BLaER1 treated with 17β-estradiol and CSF1 and Interleukin-3, amounts not matched to agents 10 nM and 100 nM (cell line): Measurements from ENCODE around the gene STK38.
A peak's percentile ranks its signal among the peaks of the same experiment; 100 is the strongest.

Source experiments
- H3K27ac ChIP-seq, 11 experiments: shearing (Covaris generic); formaldehyde crosslinking; 2 replicates each; pipeline ENCODE4 v1.8.1; 2022
- H3K27me3 ChIP-seq, 11 experiments: shearing (Covaris generic); formaldehyde crosslinking; 2 replicates each; pipeline ENCODE4 v1.8.1; 2022
- H3K36me3 ChIP-seq, 11 experiments: shearing (Covaris generic); formaldehyde crosslinking; 2 replicates each; pipeline ENCODE4 v1.8.1; 2022
- H3K4me1 ChIP-seq, 10 experiments: shearing (Covaris generic); formaldehyde crosslinking; 2 replicates each; pipeline ENCODE4 v1.8.1; 2022
- H3K4me2 ChIP-seq, 11 experiments: shearing (Covaris generic); formaldehyde crosslinking; 2 replicates each; pipeline ENCODE4 v1.8.1; 2022
- H3K4me3 ChIP-seq, 10 experiments: shearing (Covaris generic); formaldehyde crosslinking; 2 replicates each; pipeline ENCODE4 v1.8.1; 2022
- H3K9ac ChIP-seq, 11 experiments: shearing (Covaris generic); formaldehyde crosslinking; 2 replicates each; pipeline ENCODE4 v1.8.1; 2022
- H3K9me3 ChIP-seq, 11 experiments: shearing (Covaris generic); formaldehyde crosslinking; replicated peaks in 1 of 11; 2 replicates each; pipeline ENCODE4 v1.8.1; 2022
- H4K20me1 ChIP-seq, 11 experiments: shearing (Covaris generic); formaldehyde crosslinking; 2 replicates each; pipeline ENCODE4 v1.8.1; 2022
- Cebpa-rat ChIP-seq, 11 experiments: shearing (Covaris generic); IDR thresholded peaks; 2 replicates each; pipeline ENCODE4 v1.8.1; 2022

The STK38 gene

DNA sequence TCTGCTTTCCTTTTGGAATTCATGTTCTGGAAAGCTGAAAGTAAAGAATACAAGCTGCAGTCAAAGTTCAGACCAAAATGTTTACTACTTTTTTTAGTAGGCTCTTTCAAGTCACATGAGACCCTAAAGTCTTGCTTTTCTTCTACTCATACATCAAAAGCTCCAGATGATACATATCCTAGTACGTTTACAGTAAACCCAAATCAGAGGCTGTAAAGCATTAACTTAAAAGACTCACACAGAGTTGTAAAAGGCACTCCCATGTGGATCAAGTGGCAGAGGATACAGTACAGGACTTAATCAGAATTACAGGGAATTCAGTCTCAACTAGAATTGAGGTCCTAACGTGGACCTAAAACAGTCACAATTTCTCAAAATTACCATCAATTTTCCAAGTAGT is 40.7 kb downstream of the STK38 start:
- Histone ChIP-seq H3K27me3 (no peaks in the 10 kb centered on the region), H3K4me2 (no peak overlapping the region), H3K4me1 (no peaks in the 10 kb centered on the region), H3K4me3 (no peak overlapping the region), H3K9me3 (peaks cover 0 to 11% (median 0%) of the 10 kb centered on the region in 11 experiments; a peak in 5 of 22 replicates), H3K9ac (no peak overlapping the region), H4K20me1 (peaks cover 0 to 29% (median 5%) of the 10 kb centered on the region in 11 experiments; a peak in 7 of 22 replicates), H3K27ac (no peak overlapping the region), H3K36me3 (peaks cover 91 to 100% (median 100%) of the 10 kb centered on the region in 11 experiments)
- no peak for TF ChIP-seq Cebpa-rat (IDR thresholded peaks at IDR 0.05)

DNA sequence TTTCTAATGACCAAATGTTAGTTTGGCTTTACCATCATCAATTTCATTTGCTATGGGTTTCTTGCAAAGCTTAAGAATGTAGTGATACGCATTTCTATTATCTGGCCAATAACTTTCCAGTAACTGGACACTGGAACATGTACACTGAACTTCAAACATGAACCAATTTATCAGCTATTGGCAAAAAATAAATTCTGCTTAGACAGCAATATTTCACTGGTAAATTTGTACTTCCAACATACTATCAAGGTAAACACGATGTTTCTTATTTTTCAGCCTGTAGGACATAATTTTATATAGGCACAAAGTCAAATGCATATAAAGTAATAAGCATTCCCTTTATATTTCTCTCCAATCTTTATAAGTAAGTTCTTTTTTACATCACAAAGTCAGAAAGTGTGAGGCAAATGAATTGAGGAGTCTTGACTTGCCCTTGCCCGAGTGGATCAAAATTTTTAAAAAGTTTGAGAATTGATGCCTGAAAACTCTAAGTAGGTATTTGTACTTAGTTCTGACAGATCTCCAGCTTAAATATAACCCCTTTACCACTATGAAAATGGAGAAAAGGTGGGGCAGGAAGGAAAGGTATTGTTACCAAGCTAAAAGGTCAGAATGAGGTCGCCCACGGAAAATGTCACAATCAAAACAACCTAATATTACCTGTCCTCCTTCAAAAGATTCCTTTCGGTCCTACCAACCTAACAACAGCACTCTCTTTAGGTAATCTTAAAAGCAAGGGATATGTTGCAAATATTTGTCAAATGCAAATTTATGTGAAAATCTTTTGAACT is 41.3 kb downstream of the STK38 start:
- Histone ChIP-seq H3K27ac (no peak overlapping the region), H4K20me1 (peaks cover 0 to 29% (median 5%) of the 10 kb centered on the region in 11 experiments; a peak in 7 of 22 replicates), H3K9me3 (peaks cover 0 to 11% (median 0%) of the 10 kb centered on the region in 11 experiments; a peak in 5 of 22 replicates), H3K36me3 (peaks cover 90 to 100% (median 100%) of the 10 kb centered on the region in 11 experiments), H3K4me3 (no peak overlapping the region), H3K4me2 (no peak overlapping the region), H3K9ac (no peak overlapping the region), H3K27me3 (no peaks in the 10 kb centered on the region), H3K4me1 (no peaks in the 10 kb centered on the region)
- no peak for TF ChIP-seq Cebpa-rat (IDR thresholded peaks at IDR 0.05)

DNA sequence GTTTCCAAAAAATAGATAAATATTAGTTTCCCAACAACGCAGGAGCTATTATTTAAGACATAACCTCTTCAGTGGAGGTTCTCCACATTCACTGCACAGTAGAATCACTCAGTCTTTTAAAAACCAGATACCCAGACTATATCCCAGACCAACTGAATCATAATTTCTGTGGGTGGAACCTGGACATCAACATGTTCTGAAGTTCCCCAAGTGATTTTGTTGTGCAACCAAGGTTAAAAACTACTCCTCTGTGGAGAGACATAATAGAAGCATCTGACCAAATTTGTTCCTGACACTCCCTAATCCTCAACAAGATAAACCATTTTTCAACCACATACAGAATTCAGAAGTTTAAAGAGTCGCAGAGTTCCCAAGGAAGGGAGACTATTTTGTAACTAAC is 42.3 kb downstream of the STK38 start:
- Histone ChIP-seq H3K4me3 (no peak overlapping the region), H3K27ac (no peak overlapping the region), H3K27me3 (no peaks in the 10 kb centered on the region), H3K4me2 (no peak overlapping the region), H3K9ac (no peak overlapping the region), H3K4me1 (no peaks in the 10 kb centered on the region), H3K9me3 (peaks cover 0 to 4% (median 0%) of the 10 kb centered on the region in 11 experiments; a peak in 5 of 22 replicates), H4K20me1 (peaks cover 0 to 22% (median 5%) of the 10 kb centered on the region in 11 experiments; a peak in 7 of 22 replicates), H3K36me3 (peaks cover 88 to 100% (median 100%) of the 10 kb centered on the region in 11 experiments)
- no peak for TF ChIP-seq Cebpa-rat (IDR thresholded peaks at IDR 0.05)

DNA sequence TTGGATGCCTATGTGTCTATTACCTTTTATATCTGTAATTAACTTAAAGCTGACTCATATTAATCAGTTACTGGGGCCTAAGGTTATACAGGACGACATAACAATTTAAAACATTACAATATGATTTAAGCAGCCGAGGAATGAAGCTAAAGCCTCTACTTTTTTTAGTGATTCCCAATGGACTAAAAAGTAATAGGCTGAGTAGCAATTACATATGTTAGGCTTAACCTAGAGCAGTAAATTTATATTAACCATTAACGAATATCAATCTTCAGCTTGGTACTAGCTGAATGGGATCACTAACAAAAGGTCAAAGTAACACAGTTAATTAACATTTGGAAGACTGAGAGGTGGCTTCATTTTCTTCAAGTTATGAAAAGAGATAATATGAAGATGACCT is 43.1 kb downstream of the STK38 start:
- TF ChIP-seq Cebpa-rat (IDR thresholded peaks at IDR 0.05): no peak
- Histone ChIP-seq H4K20me1 (peaks cover 0 to 18% (median 5%) of the 10 kb centered on the region in 11 experiments; a peak in 7 of 22 replicates), H3K36me3 (peaks cover 88 to 100% (median 100%) of the 10 kb centered on the region in 11 experiments), H3K9me3 (no peaks in the 10 kb centered on the region), H3K27me3 (no peaks in the 10 kb centered on the region), H3K4me1 (no peaks in the 10 kb centered on the region), H3K9ac (no peak overlapping the region), H3K4me2 (no peak overlapping the region), H3K4me3 (no peak overlapping the region), H3K27ac (no peak overlapping the region)

DNA sequence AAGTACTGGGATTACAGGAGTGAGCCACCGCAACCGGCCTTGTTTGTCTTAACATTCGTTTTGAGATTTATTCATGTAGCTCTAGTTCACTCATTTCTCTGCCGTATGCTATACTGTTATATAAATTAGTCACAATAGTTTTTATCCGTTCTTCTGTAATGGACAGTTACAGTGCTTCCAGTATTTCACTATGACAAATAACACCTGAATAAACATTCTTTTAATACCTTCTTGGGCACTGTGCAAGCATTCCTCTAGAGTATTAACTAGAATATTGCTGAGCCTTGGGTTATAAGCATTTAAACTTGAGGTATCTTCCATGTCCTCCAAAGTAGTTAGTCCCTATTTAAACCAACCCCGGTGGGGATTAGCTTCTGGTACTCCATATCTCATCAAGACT is 45.6 kb downstream of the STK38 start:
- Histone ChIP-seq H3K9ac (no peak overlapping the region), H3K9me3 (no peaks in the 10 kb centered on the region), H3K36me3 (peaks cover 96 to 100% (median 100%) of the 10 kb centered on the region in 11 experiments), H3K4me1 (no peaks in the 10 kb centered on the region), H3K27me3 (no peaks in the 10 kb centered on the region), H4K20me1 (peaks cover 0 to 17% (median 0%) of the 10 kb centered on the region in 11 experiments; a peak in 3 of 22 replicates), H3K4me2 (no peak overlapping the region), H3K4me3 (no peak overlapping the region), H3K27ac (no peak overlapping the region)
- no peak for TF ChIP-seq Cebpa-rat (IDR thresholded peaks at IDR 0.05)

DNA sequence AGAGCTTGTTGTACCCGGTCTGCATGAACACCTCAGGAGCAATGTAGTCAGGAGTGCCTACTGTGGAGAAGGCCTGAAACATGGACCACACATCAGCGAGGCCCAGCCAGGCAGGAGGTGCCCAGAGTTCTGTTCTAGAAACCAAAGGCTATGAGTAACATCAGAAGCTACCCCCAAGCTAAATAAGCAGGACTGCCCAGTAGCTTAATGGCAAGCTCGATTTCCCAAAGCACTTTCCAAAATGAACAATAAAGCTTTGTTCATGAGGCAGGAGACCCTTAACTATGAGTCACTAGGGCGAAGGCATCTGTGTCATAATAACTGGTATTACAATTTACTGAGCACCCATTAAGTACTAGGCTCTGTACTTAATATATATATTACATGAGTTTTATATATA is 47.4 kb downstream of the STK38 start:
- no peak overlapping the region for H3K9ac ChIP-seq
- H3K27me3 ChIP-seq: no peaks in the 10 kb centered on the region
- no peak overlapping the region for H3K27ac ChIP-seq
- TF ChIP-seq Cebpa-rat (IDR thresholded peaks at IDR 0.05): no peak
- H4K20me1 ChIP-seq: peaks cover 0 to 17% (median 4%) of the 10 kb centered on the region in 11 experiments; a peak in 6 of 22 replicates
- peaks cover 0 to 14% (median 2%) of the 10 kb centered on the region in 10 experiments; a peak in 11 of 20 replicates for H3K4me1 ChIP-seq
- H3K36me3 ChIP-seq: peaks cover 96 to 100% (median 100%) of the 10 kb centered on the region in 11 experiments
- no peak overlapping the region for H3K4me3 ChIP-seq
- H3K4me2 ChIP-seq: no peak overlapping the region
- H3K9me3 ChIP-seq: no peaks in the 10 kb centered on the region

DNA sequence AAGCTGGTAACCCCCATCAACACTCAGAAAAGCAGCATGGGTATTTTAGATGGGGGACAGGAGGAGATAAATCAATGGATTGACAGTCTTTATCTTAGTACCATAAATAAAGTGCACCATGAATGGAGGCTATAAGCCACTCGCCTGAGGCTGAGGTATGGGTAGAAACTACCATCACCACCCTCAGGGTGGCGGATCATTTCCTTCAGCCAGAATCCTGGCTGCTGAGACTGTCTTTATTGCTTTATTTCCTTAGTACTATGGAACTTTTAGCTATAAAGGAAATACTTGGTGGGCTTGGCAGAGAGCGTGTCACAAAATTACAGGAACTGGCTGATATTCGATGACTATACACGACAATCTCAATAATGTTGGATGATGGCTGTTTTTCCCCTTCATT is 52.2 kb downstream of the STK38 start:
- peaks cover 0 to 52% (median 29%) of the 10 kb centered on the region in 10 experiments; a peak in 14 of 20 replicates for H3K4me1 ChIP-seq
- H3K4me3 ChIP-seq: no peak overlapping the region
- H3K4me2 ChIP-seq: peak overlapping the region in 5 of 11 experiments; percentile 56 to 79 (median 74); a peak in 8 of 22 replicates
- H3K27me3 ChIP-seq: no peaks in the 10 kb centered on the region
- no peaks in the 10 kb centered on the region for H3K9me3 ChIP-seq
- H3K9ac ChIP-seq: peak overlapping the region in 2 of 11 experiments; percentile 72 to 73; a peak in 2 of 22 replicates
- peaks cover 0 to 53% (median 25%) of the 10 kb centered on the region in 11 experiments; a peak in 12 of 22 replicates for H4K20me1 ChIP-seq
- no peak for TF ChIP-seq Cebpa-rat (IDR thresholded peaks at IDR 0.05)
- peak overlapping the region in 7 of 11 experiments; percentile 55 to 89 (median 75); a peak in 11 of 22 replicates for H3K27ac ChIP-seq
- peaks cover 57 to 100% (median 98%) of the 10 kb centered on the region in 11 experiments for H3K36me3 ChIP-seq

DNA sequence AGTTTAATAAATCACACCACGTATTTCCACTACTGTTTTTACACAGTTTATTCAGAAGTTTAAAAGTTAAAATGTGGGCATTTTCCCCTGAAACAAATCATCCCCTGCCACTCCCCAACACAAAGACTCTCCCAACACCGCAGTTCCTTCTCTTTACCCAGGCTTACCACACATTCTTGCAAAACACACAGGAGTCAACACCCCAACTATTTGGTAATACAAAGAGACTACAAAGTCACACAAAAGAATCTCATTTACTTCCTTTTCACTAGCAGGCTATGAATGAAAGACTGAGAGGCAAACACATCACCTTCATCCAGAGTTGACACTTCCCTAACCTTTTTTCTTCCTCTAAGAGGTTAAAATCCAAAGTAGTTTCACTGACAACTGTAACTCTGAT is 53.4 kb downstream of the STK38 start:
- Histone ChIP-seq H3K9me3 (no peaks in the 10 kb centered on the region), H3K36me3 (peaks cover 55 to 100% (median 98%) of the 10 kb centered on the region in 11 experiments), H4K20me1 (peaks cover 0 to 59% (median 15%) of the 10 kb centered on the region in 11 experiments; a peak in 13 of 22 replicates), H3K4me2 (peak overlapping the region in 7 of 11 experiments; percentile 25 to 79 (median 58); a peak in 14 of 22 replicates), H3K27me3 (no peaks in the 10 kb centered on the region), H3K4me1 (peaks cover 0 to 52% (median 29%) of the 10 kb centered on the region in 10 experiments; a peak in 14 of 20 replicates), H3K9ac (peak overlapping the region in 8 of 11 experiments; percentile 13 to 73 (median 36); a peak in 12 of 22 replicates), H3K27ac (peak overlapping the region in 10 of 11 experiments; percentile 35 to 89 (median 68); a peak in 17 of 22 replicates), H3K4me3 (no peak overlapping the region)
- TF ChIP-seq Cebpa-rat (IDR thresholded peaks at IDR 0.05): peak in 4 of 11 experiments; percentile 5 to 75 (median 44); a peak in 6 of 22 replicates

DNA sequence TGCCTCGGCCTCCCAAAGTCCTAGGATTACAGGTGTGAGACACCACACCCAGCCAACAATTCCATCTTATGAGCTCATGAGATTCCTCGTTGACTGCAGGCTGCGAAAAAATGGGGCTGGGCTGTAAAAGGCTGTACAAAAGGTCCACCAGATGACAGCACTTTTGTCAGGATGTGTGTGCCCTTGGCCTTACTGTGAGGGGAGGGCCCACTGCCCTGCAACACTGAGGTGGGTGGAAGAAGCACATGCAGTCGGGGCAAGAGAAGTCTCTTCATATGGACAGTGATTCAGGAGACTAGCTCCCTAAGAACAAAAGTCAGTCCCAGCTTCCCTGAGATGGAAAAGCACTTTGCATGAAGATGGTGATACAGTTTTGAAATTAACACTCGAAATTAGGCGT is 54.0 kb downstream of the STK38 start:
- no peak for TF ChIP-seq Cebpa-rat (IDR thresholded peaks at IDR 0.05)
- Histone ChIP-seq H3K4me3 (no peak overlapping the region), H4K20me1 (peaks cover 0 to 59% (median 15%) of the 10 kb centered on the region in 11 experiments; a peak in 12 of 22 replicates), H3K9me3 (no peaks in the 10 kb centered on the region), H3K9ac (peak overlapping the region in 9 of 11 experiments; percentile 2 to 73 (median 34); a peak in 12 of 22 replicates), H3K4me1 (peaks cover 0 to 52% (median 29%) of the 10 kb centered on the region in 10 experiments; a peak in 14 of 20 replicates), H3K36me3 (peaks cover 55 to 100% (median 98%) of the 10 kb centered on the region in 11 experiments), H3K27ac (peak overlapping the region in 10 of 11 experiments; percentile 35 to 89 (median 68); a peak in 17 of 22 replicates), H3K27me3 (no peaks in the 10 kb centered on the region), H3K4me2 (peak overlapping the region in 7 of 11 experiments; percentile 25 to 79 (median 58); a peak in 13 of 22 replicates)
